ENCODE data around the gene CNTROB.

- TF ChIP-seq POLR2AphosphoS5 (IDR thresholded peaks at IDR 0.05; ENCODE audit: low read depth, low read length) = no peak
- TF ChIP-seq FOXP2 (optimal IDR thresholded peaks at IDR 0.05; ENCODE audit: borderline replicate concordance, extremely low read depth, extremely low read length, insufficient read depth) = no peak
Observed at GRCh38 chr17:7992924-7993323, 60.9 kb downstream of the CNTROB start.

Measured in PFSK-1 (cell line).